ENCODE measurements around the gene KRT37. TPM values are rescaled to one million over a fixed set of nuclear protein-coding genes. Genes with fewer than 3 reads are reported as not detected.

The KRT37 gene
- total RNA-seq, 2 experiments from 2014 or later: not detected

DNA sequence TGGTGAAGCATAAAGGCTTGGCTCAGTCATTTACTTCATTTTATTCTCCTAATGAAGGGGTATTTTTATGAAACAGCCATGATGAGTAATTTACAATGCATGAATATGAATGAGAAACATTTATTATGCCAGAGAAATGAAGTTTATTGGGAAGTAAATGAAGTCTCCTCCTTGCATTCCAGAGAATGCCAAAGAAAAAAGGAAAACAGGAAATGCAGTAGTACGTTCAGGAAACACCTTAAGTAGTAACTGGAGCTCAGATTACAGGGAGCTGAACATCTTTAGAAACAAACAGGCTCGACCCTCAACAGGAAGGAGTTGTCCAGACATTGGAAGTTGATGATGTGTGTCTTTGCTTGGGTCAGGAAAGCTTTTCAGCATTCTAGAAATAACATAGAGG, 46.8 kb downstream of the KRT37 start:
- DNase-seq (no peak), ATAC-seq (ENCODE audit: poor library complexity) (no peak)
- Histone ChIP-seq H3K27ac (ENCODE audit: low read depth in 1 of 2, low read length in 2 of 2) (no peak overlapping the region), H3K4me3 (ENCODE audit: low read length) (no peak overlapping the region), H3K27me3 (ENCODE audit: control insufficient read depth in 1 of 2, insufficient read depth in 2 of 2, low read length in 2 of 2) (no peaks in the 10 kb centered on the region), H3K36me3 (ENCODE audit: insufficient read depth, low read length) (no peaks in the 10 kb centered on the region), H3K4me1 (ENCODE audit: insufficient read depth, low read length) (peaks cover 4% of the 10 kb centered on the region), H3K9me3 (ENCODE audit: control insufficient read depth in 1 of 2, insufficient read depth in 1 of 2, low read length in 2 of 2) (peaks cover 0 to 5% of the 10 kb centered on the region in 2 experiments)
- H3K27me3 Mint-ChIP-seq: no peaks in the 10 kb centered on the region
- intact Hi-C loops (cut with DNase I, micrococcal nuclease): loop anchor here in 1 of 2 experiments (5.0 kb wide), 1 partner anchor 40 kb away; no protein-coding TSS in a partner anchor
- TF ChIP-seq, protein P1, sequence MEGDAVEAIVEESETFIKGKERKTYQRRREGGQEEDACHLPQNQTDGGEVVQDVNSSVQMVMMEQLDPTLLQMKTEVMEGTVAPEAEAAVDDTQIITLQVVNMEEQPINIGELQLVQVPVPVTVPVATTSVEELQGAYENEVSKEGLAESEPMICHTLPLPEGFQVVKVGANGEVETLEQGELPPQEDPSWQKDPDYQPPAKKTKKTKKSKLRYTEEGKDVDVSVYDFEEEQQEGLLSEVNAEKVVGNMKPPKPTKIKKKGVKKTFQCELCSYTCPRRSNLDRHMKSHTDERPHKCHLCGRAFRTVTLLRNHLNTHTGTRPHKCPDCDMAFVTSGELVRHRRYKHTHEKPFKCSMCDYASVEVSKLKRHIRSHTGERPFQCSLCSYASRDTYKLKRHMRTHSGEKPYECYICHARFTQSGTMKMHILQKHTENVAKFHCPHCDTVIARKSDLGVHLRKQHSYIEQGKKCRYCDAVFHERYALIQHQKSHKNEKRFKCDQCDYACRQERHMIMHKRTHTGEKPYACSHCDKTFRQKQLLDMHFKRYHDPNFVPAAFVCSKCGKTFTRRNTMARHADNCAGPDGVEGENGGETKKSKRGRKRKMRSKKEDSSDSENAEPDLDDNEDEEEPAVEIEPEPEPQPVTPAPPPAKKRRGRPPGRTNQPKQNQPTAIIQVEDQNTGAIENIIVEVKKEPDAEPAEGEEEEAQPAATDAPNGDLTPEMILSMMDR (IDR thresholded peaks at IDR 0.05): no peak
- H3K4me3 Mint-ChIP-seq: no peak overlapping the region
- CTCF ChIA-PET: no interaction called here
- peaks cover 27% of the 10 kb centered on the region for H3K4me1 Mint-ChIP-seq (ENCODE audit: low read depth)
- H3K36me3 Mint-ChIP-seq (ENCODE audit: low read depth): no peaks in the 10 kb centered on the region
- no peak overlapping the region for H3K27ac Mint-ChIP-seq
- POLR2A ChIA-PET: interaction anchor here (1.2 kb wide), 1 partner anchor 69 kb away, joined by 6 read pairs; the partner anchor contains the start of gene KRTAP16-1
- peaks cover 7% of the 10 kb centered on the region for H3K9me3 Mint-ChIP-seq

Other genes starting within 250 kb of the KRT37 start
- not detected for gene KRTAP4-2, start 246.4 kb downstream of the KRT37 start, total RNA-seq
- gene KRTAP4-1, start 239.7 kb downstream of the KRT37 start, total RNA-seq: not detected
- gene KRTAP9-1, start 234.7 kb downstream of the KRT37 start, total RNA-seq: not detected
- not detected for gene KRTAP9-2, start 197.9 kb downstream of the KRT37 start, total RNA-seq
- not detected for gene KRTAP9-3, start 192.1 kb downstream of the KRT37 start, total RNA-seq
- gene KRTAP9-8, start 186.6 kb downstream of the KRT37 start, total RNA-seq: not detected
- gene KRTAP9-4, start 174.9 kb downstream of the KRT37 start, total RNA-seq: not detected
- not detected for gene KRTAP9-9, start 169.2 kb downstream of the KRT37 start, total RNA-seq
- not detected for gene KRTAP9-6, start 159.2 kb downstream of the KRT37 start, total RNA-seq
- not detected for gene KRTAP9-7, start 148.9 kb downstream of the KRT37 start, total RNA-seq
- not detected for gene KRTAP29-1, start 121.7 kb downstream of the KRT37 start, total RNA-seq
- gene KRTAP16-1, start 115.3 kb downstream of the KRT37 start, total RNA-seq: 1 to 10 TPM; 1.0 to 1.1 TPM
- not detected for gene KRTAP17-1, start 108.9 kb downstream of the KRT37 start, total RNA-seq
- not detected for gene KRT33A, start 73.8 kb downstream of the KRT37 start, total RNA-seq
- gene KRT33B, start 54.8 kb downstream of the KRT37 start, total RNA-seq: not detected
- not detected for gene KRT34, start 42.3 kb downstream of the KRT37 start, total RNA-seq
- gene KRT31, start 27.0 kb downstream of the KRT37 start, total RNA-seq: not detected
- not detected for gene KRT38, start 16.4 kb upstream of the KRT37 start, total RNA-seq
- gene KRT32, start 42.8 kb upstream of the KRT37 start, total RNA-seq: not detected
- gene KRT35, start 56.6 kb upstream of the KRT37 start, total RNA-seq: not detected
- gene KRT36, start 65.3 kb upstream of the KRT37 start, total RNA-seq: not detected
- not detected for gene KRT13, start 81.0 kb upstream of the KRT37 start, total RNA-seq
- not detected for gene KRT15, start 94.3 kb upstream of the KRT37 start, total RNA-seq
- gene KRT19, start 103.7 kb upstream of the KRT37 start, total RNA-seq: not detected
- gene KRT9, start 147.5 kb upstream of the KRT37 start, total RNA-seq: not detected
- gene KRT14, start 162.3 kb upstream of the KRT37 start, total RNA-seq: not detected
- gene KRT16, start 188.2 kb upstream of the KRT37 start, total RNA-seq: not detected
- gene KRT17, start 200.0 kb upstream of the KRT37 start, total RNA-seq: not detected